GM21360 (cell line): ENCODE measurements around the gene TMEM14A.
"Not testable (repeated sequence)": the region's sequence is repeated elsewhere in the genome, so short reads cannot be mapped to it uniquely, and the experiment has no call there.

Experiments
- ATAC-seq: cut with Tn5 transposase; IDR thresholded peaks from one replicate; pipeline ENCODE4 v1.9.1; 2021; ENCODE audit warnings: mild to moderate bottlenecking, moderate library complexity; ENCODE audit not compliant: unreplicated experiment

Gene TMEM14A

DNA sequence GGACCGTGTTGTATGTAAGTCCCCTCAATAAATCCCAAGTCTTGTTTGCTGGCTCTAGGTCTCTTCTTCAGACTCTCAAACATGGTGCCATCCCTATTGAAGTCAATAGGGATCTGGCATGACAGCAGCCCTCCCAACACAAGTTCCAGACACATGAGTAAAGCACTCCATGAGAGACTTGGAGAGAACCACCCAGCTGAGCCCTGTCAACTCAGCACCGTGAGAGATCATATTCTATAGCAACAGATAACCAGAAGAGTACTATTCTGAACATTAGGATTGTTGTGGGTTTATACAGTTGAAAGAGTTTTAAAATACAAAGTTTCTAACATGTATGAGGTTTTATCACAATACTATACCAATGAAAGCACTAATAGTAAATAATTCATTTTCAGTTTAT, 23.5 kb downstream of the TMEM14A start:
- ATAC-seq = no peak

DNA sequence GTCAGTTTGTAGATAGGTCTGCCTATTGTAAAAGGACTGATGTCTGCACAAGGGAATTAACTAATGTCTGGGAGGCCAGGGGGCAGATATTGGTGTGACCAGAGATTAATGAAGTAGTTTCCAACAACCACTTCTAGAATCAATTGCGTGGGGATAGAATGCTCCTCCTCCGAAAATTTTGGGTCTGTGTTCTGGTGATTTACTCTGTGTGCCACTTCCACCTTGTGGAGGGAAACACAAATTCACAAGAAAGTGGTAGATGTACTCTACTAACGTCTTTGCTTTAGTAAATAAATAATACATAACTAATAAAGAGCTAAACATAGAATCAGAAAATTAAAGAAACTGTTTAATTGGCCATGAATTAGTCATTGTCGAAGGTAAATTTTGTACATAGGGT, 25.5 kb downstream of the TMEM14A start:
- no peak for ATAC-seq

DNA sequence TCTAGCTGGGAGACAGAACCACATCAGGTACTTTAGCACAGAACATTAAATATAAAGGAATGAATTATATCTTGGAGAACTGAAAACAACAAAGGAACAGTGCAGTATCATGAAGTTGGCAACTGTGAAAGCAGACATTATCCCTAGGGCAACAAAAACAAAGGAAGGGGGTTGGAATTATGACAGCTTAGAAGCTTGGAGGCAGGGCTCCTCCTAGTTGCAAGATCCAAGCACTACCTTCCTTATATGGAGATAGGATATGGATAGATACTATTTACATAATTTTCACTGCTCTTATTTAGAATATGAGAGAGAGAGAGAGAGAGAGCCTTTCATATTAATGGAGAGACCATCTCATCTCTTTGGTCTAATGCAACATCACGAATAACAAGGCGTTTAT, 27.0 kb downstream of the TMEM14A start:
- ATAC-seq = no peak

DNA sequence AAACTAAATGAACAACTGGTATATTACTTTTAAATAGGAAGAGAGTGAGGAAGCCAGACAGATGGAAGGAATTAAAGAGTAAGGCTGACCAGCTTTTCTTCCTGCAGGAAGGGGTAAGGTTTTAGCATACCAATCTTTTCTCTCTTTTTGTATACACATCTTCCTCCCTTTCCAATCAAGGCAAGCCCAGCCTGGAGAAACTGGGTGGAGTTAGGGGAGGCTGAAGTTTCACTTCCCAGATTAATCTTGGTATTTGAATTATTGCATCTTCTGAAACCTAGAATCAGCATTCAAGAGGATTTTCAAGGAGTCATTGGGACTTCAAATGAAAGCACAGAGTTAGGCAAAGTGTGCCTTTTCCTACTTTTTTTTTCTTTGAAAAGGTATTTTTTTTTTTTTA, 33.1 kb downstream of the TMEM14A start:
- no peak for ATAC-seq

DNA sequence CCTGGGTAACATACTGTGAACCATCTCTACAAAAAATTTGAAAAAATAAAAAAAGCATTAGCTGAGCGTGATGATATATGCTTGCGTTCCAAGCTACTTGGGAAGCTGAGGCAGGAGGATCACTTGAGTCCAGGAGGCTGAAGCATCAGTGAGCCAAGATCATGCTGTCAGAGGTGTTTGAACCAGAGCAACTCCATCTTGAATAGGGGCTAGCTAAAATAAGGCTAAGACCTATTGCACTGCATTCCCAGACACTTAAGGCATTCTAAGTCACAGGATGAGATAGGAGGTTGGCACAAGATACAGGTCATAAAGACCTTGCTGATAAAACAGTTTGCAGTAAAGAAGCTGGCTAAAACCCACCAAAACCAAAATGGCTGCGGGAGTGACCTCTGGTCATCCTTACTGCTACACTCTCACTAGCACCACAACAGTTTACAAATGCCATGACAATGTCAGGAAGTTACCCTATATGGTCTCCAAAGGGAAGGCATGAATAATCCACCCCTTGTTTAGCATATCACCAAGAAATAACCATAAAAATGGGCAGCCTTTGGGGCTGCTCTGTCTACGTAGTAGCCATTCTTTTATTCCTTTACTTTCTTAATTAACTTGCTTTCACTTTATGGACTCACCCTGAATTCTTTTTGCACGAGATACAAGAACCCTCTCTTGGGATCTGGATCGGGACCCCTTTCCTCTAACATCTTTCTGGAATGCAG, 34.0 kb downstream of the TMEM14A start:
- not testable (repeated sequence) for ATAC-seq

DNA sequence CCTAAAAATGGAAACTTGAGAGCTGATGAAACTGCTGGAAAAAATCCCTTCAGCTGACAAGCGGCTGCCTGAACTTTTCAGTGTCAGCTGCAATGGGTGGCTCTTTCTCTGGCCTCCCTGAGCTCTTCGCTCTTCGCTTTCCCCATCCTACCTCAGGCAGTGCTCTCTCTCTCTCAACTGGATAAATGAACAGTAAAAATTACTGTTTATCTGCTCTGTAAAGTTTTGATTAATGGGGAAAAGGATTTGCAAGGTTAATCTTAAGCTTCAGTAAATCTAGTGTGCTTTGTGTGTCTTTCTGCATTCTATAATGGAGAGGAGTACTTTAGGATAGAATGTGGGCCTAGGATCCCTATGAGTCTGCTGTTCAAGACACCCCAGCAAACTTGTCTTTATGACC, 35.1 kb downstream of the TMEM14A start:
- ATAC-seq = no peak

DNA sequence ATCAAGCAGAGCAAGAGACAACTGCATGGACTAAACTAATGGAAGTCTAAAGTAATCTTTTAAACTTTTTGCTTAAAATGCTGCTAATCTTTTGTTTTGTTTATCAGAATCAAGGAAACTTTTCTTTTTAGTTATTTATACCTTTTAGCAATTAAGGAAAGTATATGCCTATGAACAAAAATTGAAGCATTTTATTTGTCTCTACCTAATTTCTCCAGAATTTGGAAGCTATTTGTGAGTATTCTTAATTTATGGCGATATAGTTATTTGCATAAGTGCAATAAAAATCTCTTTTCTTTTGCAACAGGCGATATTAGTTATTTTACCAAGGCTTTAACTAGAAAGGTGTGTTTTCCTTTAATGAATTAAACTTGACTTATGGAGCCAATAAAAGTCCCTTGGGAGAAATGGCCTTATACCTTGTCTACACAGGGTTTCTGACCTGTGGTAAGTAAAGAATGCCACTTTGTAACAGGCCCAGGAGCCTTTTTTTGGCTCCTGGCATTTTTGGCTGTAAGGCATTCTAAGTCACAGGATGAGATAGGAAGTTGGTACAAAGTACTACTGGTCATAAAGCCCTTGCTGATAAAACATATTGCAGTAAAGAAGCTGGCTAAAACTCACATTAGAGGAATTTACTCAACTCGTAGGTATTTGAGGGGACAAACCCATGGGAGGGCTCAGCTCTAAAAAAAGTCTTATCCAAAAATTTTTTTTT, 37.2 kb downstream of the TMEM14A start:
- no peak for ATAC-seq

DNA sequence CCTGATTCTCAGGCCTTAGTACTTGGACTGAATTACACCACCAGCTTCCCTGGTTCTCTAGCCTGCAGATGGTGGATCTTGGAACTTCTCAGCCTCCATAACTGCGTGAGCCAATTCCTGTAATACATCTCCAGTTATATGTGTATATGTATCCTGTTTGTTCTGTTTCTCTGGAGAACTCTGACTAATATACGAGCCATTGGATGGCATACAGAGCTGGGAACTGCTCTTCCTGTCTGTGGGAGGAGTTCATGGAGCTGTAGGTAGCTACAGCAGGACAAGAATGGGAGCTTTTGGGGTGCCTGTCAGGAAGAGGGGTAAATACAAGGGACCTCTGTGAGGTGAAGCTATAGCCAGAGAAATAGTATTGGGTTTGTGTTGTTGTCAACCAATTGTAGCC, 41.2 kb downstream of the TMEM14A start:
- no peak for ATAC-seq

DNA sequence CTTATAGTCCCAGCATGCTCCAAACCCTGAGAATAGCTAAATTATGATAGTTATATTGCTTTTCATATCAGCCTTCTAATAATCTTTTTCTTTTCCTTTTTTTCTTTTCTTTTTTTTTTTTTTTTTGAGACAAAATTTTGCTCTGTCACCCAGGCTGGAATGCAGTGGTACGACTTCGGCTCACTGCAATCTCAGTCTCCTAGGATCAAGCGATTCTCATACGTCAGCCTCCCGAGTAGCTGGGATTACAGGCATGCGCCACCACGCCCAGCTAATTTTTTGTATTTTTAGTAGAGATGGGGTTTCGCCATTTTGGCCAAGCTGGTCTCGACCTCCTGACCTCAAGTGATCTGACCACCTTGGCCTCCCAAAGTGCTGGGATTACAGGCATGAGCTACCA, 43.8 kb downstream of the TMEM14A start:
- ATAC-seq = not testable (repeated sequence)

DNA sequence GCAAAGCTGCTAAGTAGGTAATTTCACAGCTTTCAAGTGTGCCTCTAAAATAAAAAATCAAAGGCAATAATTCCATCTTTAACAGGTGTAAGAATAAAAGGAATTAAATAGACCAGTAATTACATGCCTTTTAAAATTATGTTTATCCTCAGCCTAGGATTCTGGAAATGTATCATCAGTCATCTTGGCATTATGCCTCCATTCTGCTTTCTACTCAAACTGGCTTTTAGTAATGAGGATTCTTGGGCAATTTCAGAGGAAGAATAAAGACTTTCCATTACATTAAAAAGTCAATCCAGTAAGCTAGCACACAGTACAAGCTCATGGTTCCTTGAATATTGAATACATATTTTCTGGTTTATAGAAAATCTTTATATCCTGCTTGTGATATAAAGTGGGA, 47.6 kb downstream of the TMEM14A start:
- no peak for ATAC-seq

DNA sequence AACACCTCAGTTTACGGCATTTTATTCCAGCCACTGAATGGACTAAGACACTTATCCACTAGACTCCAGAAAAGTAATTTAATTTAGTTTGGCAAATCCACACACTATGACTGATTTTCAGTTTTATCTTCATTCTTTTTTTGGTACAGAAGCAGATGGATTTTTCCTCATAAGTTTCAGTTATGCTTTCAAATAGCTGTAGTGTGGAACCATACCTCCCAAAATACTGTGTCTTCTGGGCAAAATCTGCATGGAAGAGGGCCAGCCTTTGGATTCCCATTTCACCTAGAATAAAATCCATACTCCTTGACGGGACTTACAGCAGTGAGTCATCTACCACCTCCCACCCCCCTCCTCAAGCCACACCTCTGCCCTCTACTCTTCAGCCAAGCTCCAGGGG, 49.4 kb downstream of the TMEM14A start:
- no peak for ATAC-seq

DNA sequence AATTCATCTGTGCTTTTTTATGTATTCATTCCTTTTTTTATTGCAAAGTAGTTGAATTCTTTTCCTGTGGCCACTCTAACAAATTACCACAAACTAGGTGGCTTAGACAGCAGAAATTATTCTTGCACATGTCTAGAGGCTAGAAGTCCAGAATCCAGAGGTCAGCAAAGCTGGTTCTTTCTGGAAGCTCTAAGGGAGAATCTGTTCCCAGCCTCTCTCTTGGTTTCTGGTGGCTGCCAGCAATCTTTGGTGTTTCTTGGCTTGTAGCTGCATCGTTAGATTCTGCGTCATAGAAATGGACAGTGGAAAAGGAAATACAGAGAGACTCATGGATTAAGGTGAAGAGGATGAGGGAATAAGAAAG, 53.1 kb downstream of the TMEM14A start:
- no peak for ATAC-seq

DNA sequence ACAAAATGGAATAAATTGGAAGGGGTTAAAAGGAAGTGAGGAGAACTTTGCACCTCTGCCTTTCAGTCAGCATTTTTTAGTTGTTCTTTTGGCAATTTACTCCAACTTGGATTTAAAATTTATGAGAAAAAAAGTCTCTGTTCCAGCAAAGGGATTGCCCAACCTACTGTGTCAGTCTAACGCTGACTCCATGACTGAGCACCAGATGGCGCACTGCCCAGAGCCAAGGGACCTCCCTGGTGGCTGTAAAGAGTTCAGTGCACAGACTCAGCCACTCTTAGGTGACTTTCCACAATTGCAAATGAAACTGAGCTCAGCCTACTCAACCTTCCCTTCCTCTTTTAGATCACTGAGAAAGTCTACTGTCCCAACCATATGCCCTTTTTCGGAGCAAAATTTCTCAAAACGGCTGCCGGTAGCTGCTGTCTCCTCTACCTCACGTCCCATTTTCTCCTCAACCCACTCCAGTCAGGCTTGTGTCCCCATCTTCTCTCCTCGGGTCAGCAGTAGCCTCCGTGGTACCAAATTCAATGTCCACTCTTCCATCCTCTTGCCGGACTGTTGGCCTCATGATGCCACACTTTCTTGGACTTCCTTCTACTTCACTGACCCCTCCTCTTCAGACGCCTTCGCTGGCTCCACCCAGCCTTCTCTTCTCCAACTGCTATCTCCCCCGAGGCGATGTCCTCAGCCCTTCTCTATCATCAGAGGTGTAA, 53.7 kb downstream of the TMEM14A start:
- ATAC-seq = peak; percentile 100

DNA sequence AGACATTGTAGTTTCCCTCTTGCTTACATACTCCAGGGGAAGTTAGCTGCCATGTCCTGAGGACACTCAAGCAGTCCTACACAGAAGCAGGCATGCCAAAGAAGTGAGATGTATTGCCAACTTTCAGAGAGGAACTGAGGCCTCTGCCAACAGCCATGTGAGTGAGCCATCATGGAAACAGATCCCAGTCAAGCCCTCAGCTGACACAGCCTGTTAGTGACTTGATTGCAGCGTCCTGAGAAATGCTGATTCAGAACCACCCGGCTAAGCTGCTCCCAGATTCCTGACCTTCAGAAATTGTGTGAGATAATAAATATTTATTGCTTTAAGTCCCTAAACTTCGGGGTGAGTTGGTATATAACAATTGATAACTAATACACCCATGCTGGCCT, 54.2 kb downstream of the TMEM14A start:
- ATAC-seq = no peak

DNA sequence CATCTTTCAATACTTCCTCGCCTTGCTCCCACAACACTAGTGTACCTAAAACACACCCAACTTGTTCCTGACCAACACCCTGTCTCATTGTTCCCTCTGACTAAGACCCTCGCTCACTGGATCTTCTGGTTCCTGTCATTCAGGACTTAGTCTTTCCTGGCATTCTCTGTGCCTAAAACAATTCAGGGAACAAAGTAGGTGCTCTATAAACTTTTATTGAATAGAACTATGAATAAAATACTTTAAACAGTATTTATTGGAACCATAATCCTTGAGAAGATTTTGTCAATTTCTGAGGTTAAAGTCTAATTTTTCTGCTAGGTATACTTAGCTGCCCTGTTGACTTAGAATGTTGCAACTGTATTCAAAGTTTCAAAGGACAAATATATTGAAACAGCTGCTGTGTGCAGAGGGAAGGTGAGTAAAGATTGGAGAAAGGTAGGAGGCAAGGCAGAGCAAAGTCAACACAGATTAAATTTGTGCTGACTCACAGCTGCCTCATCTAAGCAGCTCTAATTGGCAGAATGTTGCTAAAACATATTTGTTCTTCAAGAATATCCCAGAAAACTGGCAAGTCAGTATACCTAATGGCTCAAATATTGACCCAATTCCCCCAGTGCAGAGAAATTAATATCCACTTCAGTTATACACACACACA, 54.8 kb downstream of the TMEM14A start:
- no peak for ATAC-seq

DNA sequence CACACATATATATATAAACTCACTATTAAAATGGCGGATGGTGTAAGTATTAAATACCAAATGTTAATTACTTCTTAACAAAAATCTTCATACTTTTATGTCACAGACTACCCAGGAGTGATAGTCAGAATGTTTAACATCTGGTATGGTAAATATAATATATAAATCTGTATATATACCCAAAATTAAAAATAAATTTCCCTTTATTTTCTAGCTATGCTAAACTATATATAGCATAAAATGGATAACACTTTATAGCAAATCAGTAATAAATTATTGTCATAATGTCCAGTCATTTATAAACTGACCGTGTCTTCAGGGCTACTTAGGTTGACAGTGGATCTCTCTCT, 55.3 kb downstream of the TMEM14A start:
- no peak for ATAC-seq

DNA sequence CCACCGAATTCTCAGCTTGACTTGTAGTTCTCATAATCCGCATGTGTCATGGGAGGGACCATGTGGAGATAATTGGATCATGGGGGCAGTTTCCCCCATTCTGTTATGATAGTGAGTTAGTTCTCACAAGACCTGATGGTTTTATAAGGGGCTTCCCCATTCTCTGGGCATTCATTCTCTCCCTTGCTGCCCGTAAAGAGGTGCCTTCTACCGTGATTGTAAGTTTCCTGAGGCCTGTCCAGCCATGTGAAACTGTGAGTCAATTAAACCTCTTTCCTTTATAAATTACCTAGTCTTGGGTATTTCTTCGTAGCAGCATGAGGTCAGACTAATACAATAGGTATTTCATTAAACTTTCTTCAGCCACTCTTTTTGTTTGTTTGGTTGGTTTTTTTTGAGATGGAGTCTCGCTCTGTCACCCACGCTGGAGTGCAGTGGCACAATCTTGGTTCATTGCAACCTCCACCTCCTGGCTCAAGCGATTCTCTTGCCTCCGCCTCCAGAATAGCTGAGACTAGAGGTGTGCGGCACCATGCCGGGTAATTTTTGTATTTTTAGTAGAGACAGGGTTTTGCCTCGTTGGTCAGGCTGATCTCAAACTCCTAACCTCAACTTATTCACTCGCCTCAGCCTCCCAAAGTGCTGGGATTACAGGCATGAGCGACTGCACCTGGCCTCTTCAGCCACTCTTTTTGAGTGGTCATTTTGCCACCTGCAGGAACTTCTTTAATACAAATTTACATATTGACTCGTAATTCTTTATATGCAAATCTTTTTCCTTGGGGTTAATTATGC, 56.0 kb downstream of the TMEM14A start:
- no peak for ATAC-seq

DNA sequence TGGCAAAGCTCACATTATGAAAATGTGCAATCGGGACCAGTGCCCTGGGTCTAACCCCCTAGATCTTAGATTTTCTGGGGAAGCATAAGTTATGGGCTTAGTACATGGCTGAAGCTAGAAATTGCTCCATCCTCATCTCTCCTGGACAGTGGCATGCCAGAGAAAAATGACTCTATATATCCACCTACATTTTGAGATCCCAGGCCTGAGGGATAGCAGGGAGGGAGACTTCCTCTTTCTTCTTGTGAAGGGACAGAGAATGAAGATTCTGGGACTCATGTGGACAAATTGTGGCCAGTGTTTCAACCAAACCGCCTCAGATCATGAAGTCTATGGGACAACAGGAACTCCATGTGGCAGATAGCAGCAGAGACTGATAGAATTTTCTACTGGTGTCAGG, 57.0 kb downstream of the TMEM14A start:
- no peak for ATAC-seq

DNA sequence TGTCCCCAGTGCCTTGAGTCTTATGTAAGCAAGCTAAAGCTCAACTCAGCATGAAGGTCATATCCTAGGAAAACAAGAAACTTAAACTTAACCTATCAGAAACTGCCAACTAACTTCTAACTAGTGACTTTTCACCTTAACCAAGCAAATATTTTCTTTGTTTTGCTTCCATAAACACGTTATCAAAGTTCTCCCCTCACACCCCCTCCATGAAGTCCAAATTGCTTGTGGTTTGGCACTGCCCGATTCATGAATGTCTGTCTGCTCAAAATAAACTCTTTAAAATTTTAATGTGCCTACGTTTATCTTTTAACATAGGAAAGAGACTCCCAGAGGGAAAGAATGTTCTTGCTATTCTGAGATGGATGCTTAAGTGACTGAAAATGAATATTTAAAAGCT, 57.5 kb downstream of the TMEM14A start:
- no peak for ATAC-seq

DNA sequence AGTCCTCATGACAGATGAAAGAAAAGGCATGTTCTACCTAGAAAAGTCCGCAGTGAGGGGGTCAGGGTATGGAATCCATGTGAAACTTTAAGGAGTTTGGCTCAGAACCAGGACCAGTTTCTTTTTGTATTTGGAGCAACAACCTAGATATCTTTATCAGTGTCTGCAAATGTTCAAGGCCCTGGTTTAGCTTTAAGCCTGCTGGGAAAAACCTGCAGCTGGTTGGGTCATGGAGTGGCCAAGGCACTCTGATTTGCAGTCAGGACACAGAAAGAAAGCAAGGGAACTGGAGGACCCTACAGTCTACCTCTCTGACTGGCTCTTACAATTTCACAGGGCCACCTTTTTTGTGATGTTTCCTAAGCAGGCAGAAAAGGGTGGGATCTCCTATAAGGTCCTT, 58.7 kb downstream of the TMEM14A start:
- ATAC-seq = no peak

DNA sequence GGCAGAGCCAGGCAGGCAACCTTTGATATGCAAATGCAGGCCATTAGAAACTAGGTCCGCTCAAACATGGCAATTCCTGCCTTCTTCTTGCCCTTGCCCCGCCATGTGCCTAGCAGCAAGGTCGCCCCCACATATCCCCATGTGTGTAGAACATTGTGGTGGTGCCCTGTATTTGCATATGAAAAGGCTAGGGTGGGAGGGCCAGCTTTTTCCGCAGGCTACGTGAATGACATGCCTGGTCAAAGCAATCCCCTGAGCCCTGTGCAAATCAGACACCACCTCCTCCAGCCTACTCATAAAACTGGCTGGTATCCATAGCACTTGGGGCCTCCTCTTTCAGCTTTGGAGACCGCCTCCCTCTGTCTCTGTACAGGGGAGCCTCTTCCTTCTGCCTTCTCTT, 60.8 kb downstream of the TMEM14A start:
- no peak for ATAC-seq
